AG04450 (cell line): ENCODE data around the gene CCRL2. TPM values are rescaled to one million over a fixed set of nuclear protein-coding genes. Genes with fewer than 3 reads are reported as not detected.

Source experiments
- CTCF ChIA-PET: fragments of 300-600, 350-600 bp; formaldehyde crosslinking; extraction: SDS; loops from one replicate; lab custom pipeline; 2022; ENCODE audit warnings: antibody characterized with exemption, inconsistent platforms; lab: Charles Lee
- POLR2A ChIA-PET: fragments of 350-600 bp; formaldehyde crosslinking; extraction: SDS; loops from one replicate; lab custom pipeline; 2021; ENCODE audit warnings: antibody characterized with exemption, inconsistent platforms; lab: Yijun Ruan, JAX
- DNase-seq: peaks from one replicate; pipeline ENCODE4 v3.0.0-alpha.2; 2011; ENCODE audit warnings: low read depth, low spot score
- H3K27ac ChIP-seq: one replicate; pipeline ENCODE4 v1.5.1; 2012; ENCODE audit warnings: low read depth, low read length, control low read depth
- H3K27me3 ChIP-seq: one replicate; pipeline ENCODE4 v1.6.0; 2012; ENCODE audit warnings: low read length; ENCODE audit not compliant: control insufficient read depth, insufficient read depth
- H3K4me3 ChIP-seq: 2 replicates; pipeline ENCODE4 v1.5.1; 2011; ENCODE audit warnings: mild to moderate bottlenecking, low read depth, low read length, control low read depth
- H3K9me3 ChIP-seq: 2 replicates; pipeline ENCODE4 v1.5.1; 2012; ENCODE audit warnings: low read length; ENCODE audit not compliant: control insufficient read depth, insufficient read depth
- polyA plus RNA-seq: library from polyadenylated mRNA; depleted of rRNA; stranded (reverse); fragments of >200 nt; gene quantifications from 2 replicates; pipeline ENCODE4 v1.2.3, GENCODE V29; 2011
- TF ChIP-seq, protein P1 (sequence below): IDR thresholded peaks from 2 replicates; pipeline ENCODE4 v1.5.1; 2011; ENCODE audit warnings: low read depth, low read length, control low read depth, inconsistent platforms

Gene CCRL2
- polyA plus RNA-seq, 1 experiment = 0.16 TPM

DNA sequence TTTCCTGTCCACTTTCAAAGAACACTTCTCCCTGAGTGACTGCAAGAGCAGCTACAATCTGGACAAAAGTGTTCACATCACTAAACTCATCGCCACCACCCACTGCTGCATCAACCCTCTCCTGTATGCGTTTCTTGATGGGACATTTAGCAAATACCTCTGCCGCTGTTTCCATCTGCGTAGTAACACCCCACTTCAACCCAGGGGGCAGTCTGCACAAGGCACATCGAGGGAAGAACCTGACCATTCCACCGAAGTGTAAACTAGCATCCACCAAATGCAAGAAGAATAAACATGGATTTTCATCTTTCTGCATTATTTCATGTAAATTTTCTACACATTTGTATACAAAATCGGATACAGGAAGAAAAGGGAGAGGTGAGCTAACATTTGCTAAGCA is 1.8 kb downstream of the CCRL2 start:
- ChIA-PET CTCF (no interaction called here), POLR2A (no interaction called here)
- Histone ChIP-seq H3K27ac (no peak overlapping the region), H3K9me3 (no peaks in the 10 kb centered on the region), H3K27me3 (no peaks in the 10 kb centered on the region), H3K4me3 (no peak overlapping the region)
- no peak for DNase-seq
- TF ChIP-seq, protein P1, sequence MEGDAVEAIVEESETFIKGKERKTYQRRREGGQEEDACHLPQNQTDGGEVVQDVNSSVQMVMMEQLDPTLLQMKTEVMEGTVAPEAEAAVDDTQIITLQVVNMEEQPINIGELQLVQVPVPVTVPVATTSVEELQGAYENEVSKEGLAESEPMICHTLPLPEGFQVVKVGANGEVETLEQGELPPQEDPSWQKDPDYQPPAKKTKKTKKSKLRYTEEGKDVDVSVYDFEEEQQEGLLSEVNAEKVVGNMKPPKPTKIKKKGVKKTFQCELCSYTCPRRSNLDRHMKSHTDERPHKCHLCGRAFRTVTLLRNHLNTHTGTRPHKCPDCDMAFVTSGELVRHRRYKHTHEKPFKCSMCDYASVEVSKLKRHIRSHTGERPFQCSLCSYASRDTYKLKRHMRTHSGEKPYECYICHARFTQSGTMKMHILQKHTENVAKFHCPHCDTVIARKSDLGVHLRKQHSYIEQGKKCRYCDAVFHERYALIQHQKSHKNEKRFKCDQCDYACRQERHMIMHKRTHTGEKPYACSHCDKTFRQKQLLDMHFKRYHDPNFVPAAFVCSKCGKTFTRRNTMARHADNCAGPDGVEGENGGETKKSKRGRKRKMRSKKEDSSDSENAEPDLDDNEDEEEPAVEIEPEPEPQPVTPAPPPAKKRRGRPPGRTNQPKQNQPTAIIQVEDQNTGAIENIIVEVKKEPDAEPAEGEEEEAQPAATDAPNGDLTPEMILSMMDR = no peak

DNA sequence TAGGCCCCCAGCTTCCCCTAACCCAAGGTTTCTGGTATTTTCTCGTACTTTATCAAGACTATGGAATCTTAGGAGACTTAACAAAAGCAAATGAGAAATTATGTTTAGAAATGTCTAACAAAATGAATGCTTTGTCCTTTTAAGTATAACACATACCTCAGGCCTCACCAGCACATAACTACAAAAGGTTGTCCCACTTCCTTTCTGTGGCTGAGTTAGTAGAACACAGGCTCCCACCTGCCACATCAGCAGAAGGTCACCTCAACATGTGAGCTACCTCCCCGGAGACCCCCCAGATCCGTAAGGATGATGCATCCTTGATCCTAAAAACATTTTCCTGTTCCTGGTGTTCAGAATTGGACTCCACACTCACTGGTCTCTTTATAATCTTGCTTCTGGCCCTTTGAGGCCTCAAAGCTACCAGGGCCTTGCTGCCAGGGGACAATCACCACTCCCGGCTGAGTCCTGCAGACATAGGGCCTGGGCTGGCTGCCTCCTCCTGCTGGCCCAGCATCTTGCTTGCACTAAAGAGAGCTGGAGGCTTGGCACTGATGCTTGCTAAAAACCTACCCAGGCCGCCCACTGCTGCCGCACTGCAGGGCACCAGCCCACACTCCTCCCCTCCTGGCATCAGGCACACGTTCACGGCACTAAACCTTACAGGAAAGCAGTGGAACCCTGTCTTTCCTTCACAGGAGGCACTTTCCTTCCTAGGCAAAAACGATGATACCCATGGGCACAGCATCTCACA is 2.9 kb downstream of the CCRL2 start:
- no peak overlapping the region for H3K4me3 ChIP-seq

DNA sequence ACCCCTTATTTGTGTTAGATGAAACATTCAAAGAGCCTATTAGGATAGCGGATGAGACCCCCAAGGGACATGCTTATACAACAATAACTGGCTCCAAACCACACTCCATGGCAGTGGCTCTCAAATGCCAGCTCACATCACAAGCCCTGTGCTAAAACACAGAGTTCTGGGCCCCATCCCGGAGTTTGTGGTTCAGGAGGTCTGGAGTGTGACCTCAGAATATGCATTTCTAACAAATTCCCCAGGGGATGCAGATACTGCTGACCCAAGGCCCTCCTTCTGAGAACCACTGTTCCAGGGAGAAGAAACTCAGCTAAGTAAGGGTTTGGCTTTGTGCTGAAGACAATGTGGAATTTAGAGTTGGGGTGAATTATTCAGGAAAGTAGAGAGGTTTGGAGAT is 3.6 kb downstream of the CCRL2 start:
- Histone ChIP-seq H3K27ac (no peak overlapping the region), H3K4me3 (no peak overlapping the region), H3K27me3 (peaks cover 3% of the 10 kb centered on the region), H3K9me3 (no peaks in the 10 kb centered on the region)
- CTCF ChIA-PET = interaction anchor here (1.4 kb wide), 1 partner anchor 32 kb away, joined by 3 read pairs; no protein-coding TSS in a partner anchor
- DNase-seq = no peak
- TF ChIP-seq, protein P1 = no peak
- POLR2A ChIA-PET = no interaction called here

More for the DNA sequence above, 2.9 kb downstream of the CCRL2 start:
- ChIA-PET CTCF (interaction anchor here (1.4 kb wide), 1 partner anchor 31 kb away, joined by 3 read pairs; no protein-coding TSS in a partner anchor), POLR2A (no interaction called here)
- Histone ChIP-seq H3K27me3 (peaks cover 3% of the 10 kb centered on the region), H3K9me3 (no peaks in the 10 kb centered on the region), H3K27ac (no peak overlapping the region)
- DNase-seq = no peak
- TF ChIP-seq, protein P1 = no peak

DNA sequence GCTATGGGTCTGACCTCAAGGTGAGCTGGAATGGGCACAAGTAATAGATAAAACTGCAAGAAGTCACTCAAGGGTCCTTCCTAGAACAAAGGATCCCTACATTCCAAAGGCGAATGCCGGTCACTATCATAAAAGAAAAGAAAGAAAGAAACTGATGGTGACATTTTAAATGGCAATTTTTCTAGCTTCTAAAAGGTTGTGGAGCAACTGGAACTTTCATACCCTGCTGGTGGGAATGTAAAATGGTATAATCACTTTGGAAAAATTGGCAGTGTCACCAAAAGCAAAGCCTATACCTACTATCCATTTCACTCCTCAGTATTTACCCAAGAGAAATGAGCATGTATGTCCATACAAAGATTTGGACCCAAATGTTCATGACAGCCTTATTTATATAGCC is 4.2 kb downstream of the CCRL2 start:
- Histone ChIP-seq H3K9me3 (no peaks in the 10 kb centered on the region), H3K27me3 (peaks cover 3% of the 10 kb centered on the region), H3K27ac (no peak overlapping the region), H3K4me3 (no peak overlapping the region)
- POLR2A ChIA-PET = no interaction called here
- DNase-seq = no peak
- CTCF ChIA-PET = interaction anchor here (0.6 to 1.4 kb wide), 2 partner anchors 33 to 599 kb away, joined by 3 read pairs; no protein-coding TSS in a partner anchor
- TF ChIP-seq, protein P1 = no peak

DNA sequence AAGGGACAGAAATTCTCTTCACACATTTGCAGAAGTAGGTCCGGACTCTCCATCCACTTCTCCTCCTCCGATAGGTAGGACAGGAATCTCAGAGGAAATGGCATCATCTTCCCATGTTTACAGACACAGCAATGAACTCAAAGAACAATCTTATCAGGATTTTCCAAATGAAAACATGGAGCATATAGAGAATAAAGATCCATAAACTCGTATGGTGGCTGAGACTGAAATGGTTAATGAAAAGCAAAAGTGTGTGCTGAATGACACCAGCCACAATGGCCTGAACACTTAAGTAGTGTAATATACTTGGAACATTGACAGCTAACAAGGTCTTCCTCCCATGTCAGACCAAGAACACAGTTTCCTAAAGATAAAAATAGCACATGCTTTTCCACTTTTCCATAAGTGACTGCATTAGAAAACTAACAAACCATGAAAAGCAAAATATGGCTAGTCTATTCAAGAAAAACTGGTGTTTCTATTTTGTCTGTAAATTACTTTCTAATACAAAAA is 5.8 kb downstream of the CCRL2 start:
- TF ChIP-seq, protein P1 = no peak
- peaks cover 8% of the 10 kb centered on the region for H3K27me3 ChIP-seq
- H3K9me3 ChIP-seq = no peaks in the 10 kb centered on the region
- CTCF ChIA-PET = no interaction called here
- H3K4me3 ChIP-seq = no peak overlapping the region
- no peak for DNase-seq
- no peak overlapping the region for H3K27ac ChIP-seq
- POLR2A ChIA-PET = no interaction called here
